WERI-Rb-1 (cell line): ENCODE results near the gene SEC14L2.
A peak's percentile ranks its signal among the peaks of the same experiment; 100 is the strongest.

Source experiments
- DNase-seq: peaks from one replicate; pipeline ENCODE4 v3.0.0-alpha.2; 2020
- H3K27ac ChIP-seq: fragments of 250-450 bp; sonication (Bioruptor Pico); 2 replicates; pipeline ENCODE4 v1.5.1; 2020; ENCODE audit warnings: mild to moderate bottlenecking, moderate library complexity
- H3K27me3 ChIP-seq: fragments of 250-450 bp; sonication (Bioruptor Pico); 2 replicates; pipeline ENCODE4 v1.5.1; 2021; ENCODE audit warnings: mild to moderate bottlenecking, low read depth, moderate library complexity; ENCODE audit not compliant: insufficient read depth, severe bottlenecking
- H3K36me3 ChIP-seq: fragments of 250-450 bp; sonication (Bioruptor Pico); 2 replicates; pipeline ENCODE4 v1.5.1; 2020; ENCODE audit warnings: mild to moderate bottlenecking, moderate library complexity
- H3K4me3 ChIP-seq: 2 replicates; pipeline ENCODE4 v1.5.1; 2011; ENCODE audit warnings: low read depth, mild to moderate bottlenecking, control low read depth, low read length
- H3K9me3 ChIP-seq: fragments of 250-450 bp; sonication (Bioruptor Pico); 2 replicates; pipeline ENCODE4 v1.5.1; 2021; ENCODE audit warnings: mild to moderate bottlenecking, moderate library complexity; ENCODE audit not compliant: severe bottlenecking
- CTCF ChIP-seq: IDR thresholded peaks from 2 replicates; pipeline ENCODE4 v1.5.1; 2011; ENCODE audit warnings: low read depth, mild to moderate bottlenecking, control low read depth, inconsistent platforms, low read length

Gene SEC14L2

GRCh38 chr22:30396871-30397655 lies at the start of gene SEC14L2:
Gene SEC14L2, plus strand, starts transcription at chr22:30397018. Its CDS starts 99 bp downstream, at chr22:30397117.
- peaks cover 7% of the 10 kb centered on the region; the same call in 1 of the 2 replicates for H3K36me3 ChIP-seq
- H3K27me3 ChIP-seq, result no peaks in the 10 kb centered on the region
- DNase-seq, result peak; percentile 78
- H3K9me3 ChIP-seq, result no peaks in the 10 kb centered on the region
- no peak for TF ChIP-seq CTCF
- peak within 1 kb of the TSS; percentile 65 for H3K4me3 ChIP-seq
- no peak within 1 kb of the TSS for H3K27ac ChIP-seq

- Histone ChIP-seq H3K27ac (no peak overlapping the region), H3K4me3 (no peak overlapping the region), H3K36me3 (peaks cover 94% of the 10 kb centered on the region), H3K9me3 (no peaks in the 10 kb centered on the region), H3K27me3 (no peaks in the 10 kb centered on the region)
- no peak for DNase-seq
- TF ChIP-seq CTCF, result no peak
These were observed 49.4 kb upstream of the SEC14L2 start for GRCh38 chr22:30347255-30347892.

- Histone ChIP-seq H3K27ac (no peak overlapping the region), H3K9me3 (no peaks in the 10 kb centered on the region), H3K27me3 (no peaks in the 10 kb centered on the region)
These were observed 48.4 kb upstream of the SEC14L2 start for GRCh38 chr22:30348404-30348803.

GRCh38 chr22:30348809-30349208 lies 48.0 kb upstream of the SEC14L2 start:
- H3K36me3 ChIP-seq, result peaks cover 88% of the 10 kb centered on the region
- H3K27ac ChIP-seq, result no peak overlapping the region
- H3K9me3 ChIP-seq, result no peaks in the 10 kb centered on the region
- DNase-seq, result no peak
- TF ChIP-seq CTCF, result no peak
- no peak overlapping the region for H3K4me3 ChIP-seq
- H3K27me3 ChIP-seq, result no peaks in the 10 kb centered on the region

More at GRCh38 chr22:30348404-30348803, 48.4 kb upstream of the SEC14L2 start:
- no peak for DNase-seq
- no peak for TF ChIP-seq CTCF
- no peak overlapping the region for H3K4me3 ChIP-seq
- peaks cover 92% of the 10 kb centered on the region for H3K36me3 ChIP-seq

- no peak for TF ChIP-seq CTCF
- DNase-seq, result no peak
- Histone ChIP-seq H3K36me3 (peaks cover 81% of the 10 kb centered on the region), H3K27me3 (no peaks in the 10 kb centered on the region), H3K27ac (no peak overlapping the region), H3K4me3 (no peak overlapping the region), H3K9me3 (no peaks in the 10 kb centered on the region)
These were observed 45.6 kb upstream of the SEC14L2 start for GRCh38 chr22:30351226-30351625.
